GM06990 (cell line): ENCODE measurements around the gene CELA3B.
"Not testable (repeated sequence)": the region's sequence is repeated elsewhere in the genome, so short reads cannot be mapped to it uniquely, and the experiment has no call there.

Experiments used
- DNase-seq: peaks from one replicate; pipeline ENCODE4 v3.0.0-alpha.2; 2011; ENCODE audit not compliant: insufficient read length; ENCODE audit errors: extremely low read depth
- H3K27me3 ChIP-seq: replicated peaks from 2 replicates; pipeline ENCODE4 v1.6.0; 2011; ENCODE audit warnings: low read length; ENCODE audit not compliant: control insufficient read depth, insufficient read depth
- H3K36me3 ChIP-seq: 2 replicates; pipeline ENCODE4 v1.5.1; 2011; ENCODE audit warnings: low read length; ENCODE audit not compliant: control insufficient read depth, insufficient read depth
- H3K4me3 ChIP-seq: replicated peaks from 2 replicates; pipeline ENCODE4 v1.5.1; 2011; ENCODE audit warnings: low read depth, mild to moderate bottlenecking, control low read depth, low read length
- CTCF ChIP-seq: IDR thresholded peaks from 2 replicates; pipeline ENCODE4 v1.5.1; 2011; ENCODE audit warnings: low read length, control low read depth, mild to moderate bottlenecking, inconsistent platforms; ENCODE audit not compliant: insufficient read depth, poor library complexity, severe bottlenecking

Gene CELA3B

GRCh38 chr1:21998624-21999294 lies 21.9 kb downstream of the CELA3B start:
- not testable (repeated sequence) for H3K36me3 ChIP-seq, DNase-seq, H3K27me3 ChIP-seq, H3K4me3 ChIP-seq

- not testable (repeated sequence) for DNase-seq, H3K36me3 ChIP-seq, H3K4me3 ChIP-seq, H3K27me3 ChIP-seq
These were observed 22.8 kb downstream of the CELA3B start for GRCh38 chr1:21999645-22000044.

GRCh38 chr1:22001409-22001808 lies 24.6 kb downstream of the CELA3B start, which contains the start of gene CELA3A:
Gene CELA3A (plus strand): TSS chr1:22001657. CDS start chr1:22001675, 18 bp downstream.
- H3K27me3 ChIP-seq, result no peaks in the 10 kb centered on the region; the same call in 1 of the 2 replicates
- TF ChIP-seq CTCF, result no peak
- DNase-seq, result no peak
- no peaks in the 10 kb centered on the region for H3K36me3 ChIP-seq
- no peak within 1 kb of the TSS for H3K4me3 ChIP-seq

GRCh38 chr1:22002461-22002860 lies 25.6 kb downstream of the CELA3B start:
- H3K36me3 ChIP-seq, H3K27me3 ChIP-seq, DNase-seq, H3K4me3 ChIP-seq: not testable (repeated sequence)

GRCh38 chr1:22002875-22003274 lies 26.1 kb downstream of the CELA3B start:
- H3K4me3 ChIP-seq, H3K36me3 ChIP-seq, H3K27me3 ChIP-seq, DNase-seq: not testable (repeated sequence)

- H3K36me3 ChIP-seq, H3K27me3 ChIP-seq, DNase-seq, H3K4me3 ChIP-seq: not testable (repeated sequence)
These were observed 27.1 kb downstream of the CELA3B start for GRCh38 chr1:22003959-22004358.

GRCh38 chr1:22005261-22006149 lies 28.7 kb downstream of the CELA3B start:
- H3K27me3 ChIP-seq, DNase-seq, H3K36me3 ChIP-seq, H3K4me3 ChIP-seq: not testable (repeated sequence)
- peak; percentile 33 for TF ChIP-seq CTCF

- not testable (repeated sequence) for H3K4me3 ChIP-seq, H3K36me3 ChIP-seq, DNase-seq, H3K27me3 ChIP-seq
These were observed 29.9 kb downstream of the CELA3B start for GRCh38 chr1:22006736-22007135.

- H3K4me3 ChIP-seq, H3K27me3 ChIP-seq, DNase-seq, H3K36me3 ChIP-seq: not testable (repeated sequence)
These were observed 30.4 kb downstream of the CELA3B start for GRCh38 chr1:22007262-22007661.

- not testable (repeated sequence) for H3K27me3 ChIP-seq, H3K4me3 ChIP-seq, DNase-seq, H3K36me3 ChIP-seq
These were observed 32.7 kb downstream of the CELA3B start for GRCh38 chr1:22009566-22009965.

GRCh38 chr1:22012752-22013151 lies 35.9 kb downstream of the CELA3B start:
- H3K27me3 ChIP-seq, DNase-seq, H3K36me3 ChIP-seq, H3K4me3 ChIP-seq: not testable (repeated sequence)

GRCh38 chr1:22014575-22015206 lies 37.9 kb downstream of the CELA3B start:
- not testable (repeated sequence) for H3K27me3 ChIP-seq

More at GRCh38 chr1:22014575-22015206, 37.9 kb downstream of the CELA3B start:
- DNase-seq, H3K36me3 ChIP-seq, H3K4me3 ChIP-seq: not testable (repeated sequence)
